Thymus (tissue), 11 donors: Measurements from ENCODE around the gene APEH. TPM values are rescaled to one million over a fixed set of nuclear protein-coding genes. Genes with fewer than 3 reads are reported as not detected.

ENCODE experiments used
- DNase-seq, 9 donors: peaks; one replicate each; pipeline ENCODE4 v3.0.0-alpha.2; 2013; ENCODE audit warnings: low spot score in 9 of 9, low read depth in 6 of 9, missing footprints in 1 of 9
- H3K27ac ChIP-seq, 2 donors: one replicate each; pipeline ENCODE4 v1.5.1; 2013; ENCODE audit warnings: control low read depth in 1 of 2, low read depth in 1 of 2, low read length in 1 of 2, mild to moderate bottlenecking in 1 of 2, moderate library complexity in 1 of 2
- H3K27me3 ChIP-seq, 2 donors: one replicate each; pipeline ENCODE4 v1.5.1; 2013; ENCODE audit warnings: low read length in 1 of 2; ENCODE audit not compliant: control insufficient read depth in 2 of 2, insufficient read depth in 1 of 2
- H3K36me3 ChIP-seq, 2 donors: one replicate each; pipeline ENCODE4 v1.5.1; 2013; ENCODE audit warnings: low read length in 1 of 2, mild to moderate bottlenecking in 1 of 2, moderate library complexity in 1 of 2; ENCODE audit not compliant: control insufficient read depth in 2 of 2, insufficient read depth in 2 of 2
- H3K4me1 ChIP-seq, 2 donors: one replicate each; pipeline ENCODE4 v1.5.1; 2013; ENCODE audit warnings: low read length in 2 of 2; ENCODE audit not compliant: control insufficient read depth in 2 of 2, insufficient read depth in 2 of 2
- H3K4me3 ChIP-seq, 2 donors: one replicate each; pipeline ENCODE4 v1.5.1; 2013; ENCODE audit warnings: low read length in 2 of 2, control low read depth in 1 of 2, mild to moderate bottlenecking in 1 of 2
- H3K9me3 ChIP-seq, 2 donors: one replicate each; pipeline ENCODE4 v1.5.1; 2013; ENCODE audit warnings: low read length in 1 of 2, mild to moderate bottlenecking in 1 of 2; ENCODE audit not compliant: control insufficient read depth in 2 of 2, insufficient read depth in 1 of 2
- WGBS: extraction: QIAGEN DNeasy Blood & Tissue Kit; methylation state at CpG from one replicate; pipeline ENCODE4 v1.1.7; 2013; 5-methylcytosine and 5-hydroxymethylcytosine counted together
- polyA plus RNA-seq: library from polyadenylated mRNA; stranded (reverse); fragments of 200-250 nt; gene quantifications from one replicate; pipeline ENCODE4 v1.2.3, GENCODE V29; 2013
- total RNA-seq: library from RNA; stranded (reverse); fragments of 120-200 nt; gene quantifications from one replicate; pipeline ENCODE4 v1.2.4, GENCODE V29; 2013
- donor health status: healthy.

Gene APEH
- total and polyA plus RNA-seq, 2 donors, result 45.8 to 90.5 TPM

DNA sequence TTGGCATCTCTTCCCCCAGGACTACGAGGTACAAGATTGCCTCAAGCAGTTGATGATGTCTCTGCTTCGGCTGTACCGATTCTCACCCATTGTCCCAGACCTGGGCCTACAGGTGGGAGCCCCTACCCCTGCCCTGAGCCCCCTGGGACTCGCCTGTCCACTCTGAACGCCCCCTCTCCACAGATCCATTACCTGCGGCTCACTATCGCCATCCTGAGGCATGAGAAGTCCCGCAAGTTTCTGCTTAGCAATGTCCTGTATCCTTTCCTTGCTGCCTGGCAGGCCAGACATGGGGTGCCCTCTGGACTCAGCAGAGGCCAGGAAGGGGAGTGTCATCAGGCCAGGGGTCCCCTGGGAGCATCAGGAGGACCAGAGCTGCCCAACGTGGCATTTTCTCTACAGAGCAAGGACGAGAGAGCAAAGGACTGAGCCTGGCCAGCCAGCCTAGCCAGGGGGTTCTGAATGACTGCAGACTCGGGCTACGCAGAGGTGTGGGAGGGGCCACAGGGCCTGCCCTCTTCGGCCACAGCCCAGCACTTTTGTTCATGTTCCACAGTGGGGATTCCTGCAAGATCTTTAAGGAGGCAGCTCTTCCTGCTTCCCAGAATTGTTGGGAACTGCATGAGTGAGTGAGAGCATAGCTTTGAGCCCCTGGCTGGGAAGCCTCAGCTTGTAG, 26.4 kb downstream of the APEH start:
- Histone ChIP-seq H3K4me3 (no peak overlapping the region), H3K36me3 (peaks cover 57 to 61% of the 10 kb centered on the region in 2 donors), H3K4me1 (no peaks in the 10 kb centered on the region), H3K27ac (no peak overlapping the region), H3K9me3 (peaks cover 0 to 7% of the 10 kb centered on the region in 2 donors), H3K27me3 (no peaks in the 10 kb centered on the region)
- no peak for DNase-seq
- WGBS, result 96% methylated on average over 13 of the region's 13 CpGs

GRCh38 chr3:49701388-49702077, 27.4 kb downstream of the APEH start:
- no peak overlapping the region for H3K4me3 ChIP-seq
- no peaks in the 10 kb centered on the region for H3K4me1 ChIP-seq
- peaks cover 65 to 70% of the 10 kb centered on the region in 2 donors for H3K36me3 ChIP-seq
- WGBS, result 98% methylated on average over 21 of the region's 21 CpGs
- no peak for DNase-seq
- no peaks in the 10 kb centered on the region for H3K27me3 ChIP-seq
- peaks cover 0 to 7% of the 10 kb centered on the region in 2 donors for H3K9me3 ChIP-seq
- no peak overlapping the region for H3K27ac ChIP-seq

DNA sequence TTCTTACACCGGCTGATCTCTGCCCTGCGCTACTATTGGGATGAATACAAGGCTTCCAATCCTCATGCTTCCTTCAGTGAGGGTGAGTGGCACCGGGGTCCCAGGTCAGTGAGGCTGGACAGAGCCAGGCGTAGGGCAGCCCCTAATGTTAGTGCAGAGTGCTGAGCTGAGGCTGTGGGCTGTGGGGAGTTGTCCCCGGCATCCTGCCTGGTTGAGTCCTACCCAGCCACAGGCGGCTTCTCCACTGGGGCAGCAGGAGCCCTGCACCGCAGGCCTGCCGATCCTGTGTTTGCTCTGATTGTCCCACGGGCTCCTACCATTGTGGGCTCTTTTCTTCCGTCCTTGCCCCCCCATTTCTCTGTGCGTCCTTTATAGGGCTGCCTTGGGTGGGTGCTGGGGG, 28.5 kb downstream of the APEH start:
- Histone ChIP-seq H3K27ac (no peak overlapping the region), H3K4me3 (no peak overlapping the region), H3K4me1 (no peaks in the 10 kb centered on the region), H3K36me3 (peaks cover 66 to 75% of the 10 kb centered on the region in 2 donors), H3K27me3 (no peaks in the 10 kb centered on the region), H3K9me3 (peaks cover 0 to 4% of the 10 kb centered on the region in 2 donors)
- WGBS, result 97% methylated on average over 11 of the region's 11 CpGs
- no peak for DNase-seq

DNA sequence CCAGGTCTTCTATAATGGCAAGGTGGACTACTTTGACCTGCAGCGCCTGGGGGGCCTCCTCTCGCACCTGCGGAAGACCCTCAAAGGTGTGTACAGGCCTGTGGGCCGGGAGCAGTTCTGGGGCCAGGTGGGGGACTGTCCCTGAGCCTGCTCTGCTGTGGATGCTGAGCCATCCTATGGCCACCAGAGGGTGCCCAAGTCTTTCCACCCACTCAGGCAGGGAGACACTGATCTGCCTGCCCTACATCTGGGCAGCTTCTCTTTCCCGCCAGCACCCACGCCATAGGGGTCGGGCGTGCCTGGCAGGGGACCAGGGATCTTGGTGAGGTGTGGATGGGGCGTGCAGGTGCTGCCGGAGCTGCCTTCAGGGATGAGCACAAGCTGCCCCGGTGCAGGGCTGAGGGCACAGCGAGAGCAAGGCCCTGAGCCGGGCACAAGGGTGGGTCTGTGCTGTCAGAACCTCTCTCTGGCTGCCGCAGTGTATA, 29.3 kb downstream of the APEH start:
- Histone ChIP-seq H3K4me1 (no peaks in the 10 kb centered on the region), H3K27me3 (no peaks in the 10 kb centered on the region), H3K36me3 (peaks cover 62 to 77% of the 10 kb centered on the region in 2 donors), H3K4me3 (no peak overlapping the region), H3K9me3 (peaks cover 0 to 4% of the 10 kb centered on the region in 2 donors), H3K27ac (no peak overlapping the region)
- WGBS, result 62% methylated on average over 14 of the region's 14 CpGs
- peak in 6 of 9 donors; percentile 46 to 85 (median 72) for DNase-seq

DNA sequence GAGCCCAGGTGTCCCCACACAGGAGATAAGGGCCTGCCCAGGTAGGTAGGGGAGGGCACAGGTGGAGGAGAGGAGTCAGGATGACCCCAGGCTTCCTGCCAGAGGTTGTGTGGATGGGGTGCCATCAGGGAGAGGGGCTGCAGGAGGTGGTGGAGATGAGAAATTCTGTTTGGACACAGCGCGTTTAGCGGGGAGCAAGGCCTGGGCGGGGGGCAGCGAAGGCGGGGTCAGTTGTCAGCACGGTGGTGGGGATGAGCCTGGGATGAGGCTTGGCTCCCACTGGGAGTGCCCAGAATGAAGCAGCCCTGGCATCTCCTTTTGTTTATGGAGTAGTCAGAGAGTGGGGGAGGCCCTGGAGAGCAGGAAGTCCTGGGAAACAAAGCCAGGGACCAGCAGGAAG, 29.8 kb downstream of the APEH start:
- Histone ChIP-seq H3K36me3 (peaks cover 59 to 74% of the 10 kb centered on the region in 2 donors), H3K9me3 (peaks cover 0 to 4% of the 10 kb centered on the region in 2 donors), H3K27ac (no peak overlapping the region), H3K4me3 (no peak overlapping the region), H3K4me1 (no peaks in the 10 kb centered on the region), H3K27me3 (no peaks in the 10 kb centered on the region)
- DNase-seq, result no peak
- WGBS, result over 99% methylated on average over 7 of the region's 7 CpGs

- DNase-seq, result no peak
- no peak overlapping the region for H3K4me3 ChIP-seq
- H3K4me1 ChIP-seq, result no peaks in the 10 kb centered on the region
- over 99% methylated on average over 8 of the region's 8 CpGs for WGBS
- H3K9me3 ChIP-seq, result peaks cover 0 to 4% of the 10 kb centered on the region in 2 donors
- no peak overlapping the region for H3K27ac ChIP-seq
- no peaks in the 10 kb centered on the region for H3K27me3 ChIP-seq
- H3K36me3 ChIP-seq, result peaks cover 55 to 70% of the 10 kb centered on the region in 2 donors
Measured at GRCh38 chr3:49704629-49705028, 30.5 kb downstream of the APEH start.

DNA sequence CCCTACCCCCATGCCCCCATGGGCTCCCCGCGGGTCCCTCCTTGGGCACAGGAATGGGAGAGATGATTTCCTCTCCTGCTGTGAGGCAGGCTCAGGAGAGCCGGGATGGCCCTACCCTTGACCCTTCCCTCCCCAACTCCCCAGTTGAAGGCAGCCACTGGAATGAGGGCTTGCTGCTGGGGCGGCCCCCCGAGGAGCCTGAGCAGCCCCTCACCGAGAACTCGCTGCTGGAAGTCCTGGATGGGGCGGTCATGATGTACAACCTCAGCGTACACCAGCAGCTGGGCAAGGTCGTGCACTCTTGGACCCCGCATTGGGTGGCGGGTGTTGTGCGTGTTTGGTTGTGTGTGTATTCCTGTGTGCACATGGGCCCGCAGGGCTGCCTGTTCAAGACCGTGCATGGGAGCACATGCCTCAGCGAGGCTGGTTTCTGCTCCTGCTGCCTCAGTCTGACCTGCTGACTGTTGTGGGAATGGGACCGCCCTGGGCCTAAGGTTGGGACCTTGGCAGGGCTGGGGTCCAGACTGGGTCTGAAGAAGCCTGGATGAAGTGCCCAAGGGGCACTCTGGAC, 31.3 kb downstream of the APEH start:
- no peak for DNase-seq
- peaks cover 48 to 62% of the 10 kb centered on the region in 2 donors for H3K36me3 ChIP-seq
- WGBS, result 98% methylated on average over 17 of the region's 17 CpGs

DNA sequence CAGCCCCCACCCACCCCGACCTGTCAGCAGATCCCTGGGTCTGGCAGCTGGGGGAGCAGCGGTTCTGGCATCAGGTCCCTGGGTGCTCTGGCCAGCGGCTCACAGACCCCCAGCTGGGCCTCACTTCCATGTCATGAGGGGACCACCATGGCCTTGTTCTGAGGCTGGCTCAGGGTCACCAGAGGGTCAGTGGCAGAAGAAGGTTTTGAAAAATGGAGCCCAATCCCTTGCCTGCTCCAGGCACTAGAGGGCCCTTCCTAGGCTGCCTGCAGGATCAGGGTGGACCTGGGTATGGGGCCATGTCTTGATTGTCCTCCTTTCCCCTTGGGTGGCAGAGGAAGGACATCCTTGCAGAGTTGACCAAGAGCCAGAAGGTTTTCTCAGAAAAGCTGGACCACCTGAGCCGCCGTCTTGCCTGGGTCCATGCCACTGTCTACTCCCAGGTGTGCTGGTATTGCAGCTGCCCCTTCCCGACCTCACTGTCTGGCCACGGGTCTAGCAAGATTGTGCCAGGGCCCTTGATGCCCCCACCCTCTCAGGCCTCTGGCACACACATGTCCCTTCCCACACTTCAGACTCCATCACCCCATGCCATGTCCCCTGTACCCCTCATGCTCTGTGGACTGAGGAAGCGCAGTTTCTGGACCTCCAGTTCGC, 32.4 kb downstream of the APEH start:
- Histone ChIP-seq H3K36me3 (peaks cover 37 to 53% of the 10 kb centered on the region in 2 donors), H3K27ac (no peak overlapping the region)

More for the DNA sequence above, 31.3 kb downstream of the APEH start:
- no peaks in the 10 kb centered on the region for H3K4me1 ChIP-seq
- H3K4me3 ChIP-seq, result no peak overlapping the region
- peaks cover 0 to 4% of the 10 kb centered on the region in 2 donors for H3K9me3 ChIP-seq
- H3K27me3 ChIP-seq, result no peaks in the 10 kb centered on the region
- H3K27ac ChIP-seq, result no peak overlapping the region

More for the DNA sequence above, 32.4 kb downstream of the APEH start:
- Histone ChIP-seq H3K27me3 (no peaks in the 10 kb centered on the region), H3K9me3 (peaks cover 0 to 4% of the 10 kb centered on the region in 2 donors), H3K4me3 (no peak overlapping the region), H3K4me1 (peaks cover 6 to 9% of the 10 kb centered on the region in 2 donors)
- no peak for DNase-seq
- WGBS, result 96% methylated on average over 9 of the region's 9 CpGs
